Measurements from ENCODE around the gene ETHE1.

The ETHE1 gene

GRCh38 chr19:43522929-43523328, 4.1 kb downstream of the ETHE1 start:
- no peak for DNase-seq

GRCh38 chr19:43519436-43520088, 7.4 kb downstream of the ETHE1 start:
- DNase-seq = peak; percentile 74

GRCh38 chr19:43518051-43518450, 8.9 kb downstream of the ETHE1 start:
- no peak for DNase-seq

GRCh38 chr19:43512399-43512798, 14.6 kb downstream of the ETHE1 start:
- DNase-seq = peak; percentile 91

- no peak for DNase-seq
Observed at GRCh38 chr19:43511324-43511723, 15.7 kb downstream of the ETHE1 start.

GRCh38 chr19:43510713-43511112, 16.3 kb downstream of the ETHE1 start:
- no peak for DNase-seq

- DNase-seq = no peak
Observed at GRCh38 chr19:43507880-43508279, 19.1 kb downstream of the ETHE1 start.

- no peak for DNase-seq
Observed at GRCh38 chr19:43506629-43507028, 20.4 kb downstream of the ETHE1 start.

- DNase-seq = no peak
Observed at GRCh38 chr19:43505941-43506340, 21.1 kb downstream of the ETHE1 start.

GRCh38 chr19:43505186-43505456, 21.9 kb downstream of the ETHE1 start:
- DNase-seq = no peak

- DNase-seq = peak; percentile 2
Observed at GRCh38 chr19:43504426-43505185, 22.4 kb downstream of the ETHE1 start, which contains the start of gene PHLDB3. Gene PHLDB3 (minus strand): TSS chr19:43504746. CDS start chr19:43504118, 628 bp downstream.

- peak; percentile 87 for DNase-seq
Observed at GRCh38 chr19:43503501-43504425, 23.2 kb downstream of the ETHE1 start.

GRCh38 chr19:43502419-43502976, 24.5 kb downstream of the ETHE1 start:
- DNase-seq = no peak

- no peak for DNase-seq
Observed at GRCh38 chr19:43501661-43502418, 25.2 kb downstream of the ETHE1 start.

- DNase-seq = no peak
Observed at GRCh38 chr19:43499042-43499441, 28.0 kb downstream of the ETHE1 start.

GRCh38 chr19:43498233-43498842, 28.7 kb downstream of the ETHE1 start:
- DNase-seq = no peak

- DNase-seq = no peak
Observed at GRCh38 chr19:43496960-43497359, 30.0 kb downstream of the ETHE1 start.

GRCh38 chr19:43495082-43495481, 31.9 kb downstream of the ETHE1 start:
- DNase-seq = no peak

GRCh38 chr19:43490759-43491158, 36.2 kb downstream of the ETHE1 start:
- no peak for DNase-seq

- DNase-seq = no peak
Observed at GRCh38 chr19:43489979-43490599, 36.9 kb downstream of the ETHE1 start.

GRCh38 chr19:43489310-43489709, 37.7 kb downstream of the ETHE1 start:
- DNase-seq = no peak

- DNase-seq = no peak
Observed at GRCh38 chr19:43488179-43488578, 38.8 kb downstream of the ETHE1 start.
